ENCODE results near the gene CHAD.
"Not testable (repeated sequence)": the region's sequence is repeated elsewhere in the genome, so short reads cannot be mapped to it uniquely, and the experiment has no call there.

CHAD gene

DNA sequence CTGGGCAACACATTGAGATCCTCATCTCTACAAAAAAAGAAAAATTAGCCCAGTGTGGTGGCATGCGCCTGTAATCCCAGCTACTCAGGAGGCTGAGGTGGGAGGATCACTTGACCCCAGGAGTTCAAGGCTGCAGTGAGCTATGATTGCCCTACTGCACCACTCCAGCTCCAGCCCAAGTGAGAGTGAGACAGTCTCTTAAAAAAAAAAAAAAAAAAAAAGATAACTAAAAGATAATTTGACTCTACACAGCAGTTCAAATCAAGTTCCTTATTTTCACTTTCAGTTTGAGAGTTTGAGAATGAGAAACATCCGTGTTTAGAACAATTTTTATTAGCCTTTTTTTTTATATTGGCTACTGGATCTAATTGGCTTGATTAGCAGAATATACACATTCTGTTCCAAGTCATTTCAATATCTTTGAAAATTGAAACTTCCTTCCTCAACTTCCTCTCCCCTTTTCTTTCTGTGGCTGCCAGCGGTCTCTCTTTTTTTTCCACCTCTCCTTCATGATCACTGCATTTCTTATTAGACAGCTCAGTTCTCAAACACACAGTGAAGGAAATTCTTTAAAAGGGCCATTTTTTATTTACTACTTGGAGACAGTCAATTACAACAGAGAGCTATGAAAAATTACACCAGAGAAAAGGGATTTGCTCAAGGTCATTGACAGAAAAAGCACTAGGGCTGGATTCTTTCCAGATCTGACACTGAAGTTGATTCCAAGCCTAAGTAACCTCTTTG lies 47.2 kb downstream of the CHAD start:
- Histone ChIP-seq H3K36me3 (ENCODE audit: insufficient read depth, low read length) (no peaks in the 10 kb centered on the region), H3F3A (ENCODE audit: low read depth) (peaks cover 11% of the 10 kb centered on the region), H2AFZ (ENCODE audit: low read length) (peak overlapping the region; percentile 79), H4K20me1 (ENCODE audit: insufficient read depth, low read length, poor library complexity, severe bottlenecking) (no peaks in the 10 kb centered on the region), H3K9me2 (replicated peaks; ENCODE audit: low read depth, low read length) (no peaks in the 10 kb centered on the region), H3K27me3 (ENCODE audit: insufficient read depth, low read length, poor library complexity, severe bottlenecking) (no peaks in the 10 kb centered on the region), H3K4me2 (ENCODE audit: low read depth, low read length, poor library complexity, severe bottlenecking) (peak overlapping the region; percentile 75), H3K4me1 (ENCODE audit: insufficient read depth, low read length, poor library complexity, severe bottlenecking) (peaks cover 40% of the 10 kb centered on the region), H3K9me3 (ENCODE audit: insufficient read depth, low read depth, low read length) (no peaks in the 10 kb centered on the region), H3K79me2 (ENCODE audit: insufficient read depth, low read length) (peaks cover 14% of the 10 kb centered on the region), H3K4me3 (ENCODE audit: low read length, poor library complexity, severe bottlenecking) (peak overlapping the region; percentile 70), H3K9ac (ENCODE audit: low read depth, low read length, poor library complexity, severe bottlenecking) (peak overlapping the region; percentile 69)
- no peak for TF ChIP-seq EZH2phosphoT487 (IDR thresholded peaks at IDR 0.05; ENCODE audit: borderline replicate concordance)
- TF ChIP-seq, protein P1, sequence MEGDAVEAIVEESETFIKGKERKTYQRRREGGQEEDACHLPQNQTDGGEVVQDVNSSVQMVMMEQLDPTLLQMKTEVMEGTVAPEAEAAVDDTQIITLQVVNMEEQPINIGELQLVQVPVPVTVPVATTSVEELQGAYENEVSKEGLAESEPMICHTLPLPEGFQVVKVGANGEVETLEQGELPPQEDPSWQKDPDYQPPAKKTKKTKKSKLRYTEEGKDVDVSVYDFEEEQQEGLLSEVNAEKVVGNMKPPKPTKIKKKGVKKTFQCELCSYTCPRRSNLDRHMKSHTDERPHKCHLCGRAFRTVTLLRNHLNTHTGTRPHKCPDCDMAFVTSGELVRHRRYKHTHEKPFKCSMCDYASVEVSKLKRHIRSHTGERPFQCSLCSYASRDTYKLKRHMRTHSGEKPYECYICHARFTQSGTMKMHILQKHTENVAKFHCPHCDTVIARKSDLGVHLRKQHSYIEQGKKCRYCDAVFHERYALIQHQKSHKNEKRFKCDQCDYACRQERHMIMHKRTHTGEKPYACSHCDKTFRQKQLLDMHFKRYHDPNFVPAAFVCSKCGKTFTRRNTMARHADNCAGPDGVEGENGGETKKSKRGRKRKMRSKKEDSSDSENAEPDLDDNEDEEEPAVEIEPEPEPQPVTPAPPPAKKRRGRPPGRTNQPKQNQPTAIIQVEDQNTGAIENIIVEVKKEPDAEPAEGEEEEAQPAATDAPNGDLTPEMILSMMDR (conservative IDR thresholded peaks at IDR 0.05; ENCODE audit: low read length): no peak

DNA sequence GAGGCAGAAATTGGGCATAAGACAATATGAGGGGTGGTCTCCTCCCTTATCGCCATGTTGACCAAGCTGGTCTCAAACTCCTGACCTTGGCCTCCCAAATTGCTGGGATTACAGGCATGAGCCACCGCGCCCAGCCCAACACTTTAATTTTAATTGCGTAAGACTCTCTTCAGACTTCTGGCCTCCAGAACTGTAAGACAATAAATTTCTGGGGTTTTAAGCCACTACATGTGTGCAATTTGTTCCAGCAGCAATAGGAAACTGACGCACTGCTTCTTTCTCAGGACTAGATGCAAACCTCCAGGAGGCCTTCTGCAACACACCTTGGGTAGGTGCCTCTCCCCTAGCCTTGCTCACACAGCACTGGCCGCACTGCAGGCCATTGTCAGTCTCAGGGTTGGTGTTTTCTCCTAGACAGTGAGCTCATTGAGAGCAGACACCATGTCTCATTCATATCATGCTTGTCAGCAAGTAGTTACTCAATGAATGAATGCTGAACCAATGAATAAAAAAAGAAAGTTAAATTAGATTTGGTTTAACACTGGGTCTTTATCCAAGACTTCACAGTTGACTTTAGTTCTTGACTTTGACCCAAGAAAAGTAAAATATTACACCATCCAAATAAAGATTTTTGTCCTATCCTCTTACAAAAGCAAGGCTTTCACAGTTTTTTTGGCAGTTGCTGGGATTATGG lies 48.1 kb downstream of the CHAD start:
- H3K27me3 ChIP-seq (ENCODE audit: insufficient read depth, low read length, poor library complexity, severe bottlenecking): no peaks in the 10 kb centered on the region
- H3K79me2 ChIP-seq (ENCODE audit: insufficient read depth, low read length): peaks cover 11% of the 10 kb centered on the region
- H3K4me3 ChIP-seq (ENCODE audit: low read length, poor library complexity, severe bottlenecking): peak overlapping the region; percentile 70
- TF ChIP-seq, protein P1 (conservative IDR thresholded peaks at IDR 0.05; ENCODE audit: low read length): no peak
- no peak for TF ChIP-seq EZH2phosphoT487 (IDR thresholded peaks at IDR 0.05; ENCODE audit: borderline replicate concordance)
- no peaks in the 10 kb centered on the region for H4K20me1 ChIP-seq (ENCODE audit: insufficient read depth, low read length, poor library complexity, severe bottlenecking)
- H3K9me2 ChIP-seq (replicated peaks; ENCODE audit: low read depth, low read length): no peaks in the 10 kb centered on the region
- no peaks in the 10 kb centered on the region for H3K9me3 ChIP-seq (ENCODE audit: insufficient read depth, low read depth, low read length)
- peak overlapping the region; percentile 75 for H3K4me2 ChIP-seq (ENCODE audit: low read depth, low read length, poor library complexity, severe bottlenecking)
- peak overlapping the region; percentile 79; the same call in 1 of the 2 replicates for H2AFZ ChIP-seq (ENCODE audit: low read length)
- no peaks in the 10 kb centered on the region for H3K36me3 ChIP-seq (ENCODE audit: insufficient read depth, low read length)
- H3K9ac ChIP-seq (ENCODE audit: low read depth, low read length, poor library complexity, severe bottlenecking): peak overlapping the region; percentile 69
- peaks cover 11% of the 10 kb centered on the region for H3F3A ChIP-seq (ENCODE audit: low read depth)
- peaks cover 38% of the 10 kb centered on the region for H3K4me1 ChIP-seq (ENCODE audit: insufficient read depth, low read length, poor library complexity, severe bottlenecking)

DNA sequence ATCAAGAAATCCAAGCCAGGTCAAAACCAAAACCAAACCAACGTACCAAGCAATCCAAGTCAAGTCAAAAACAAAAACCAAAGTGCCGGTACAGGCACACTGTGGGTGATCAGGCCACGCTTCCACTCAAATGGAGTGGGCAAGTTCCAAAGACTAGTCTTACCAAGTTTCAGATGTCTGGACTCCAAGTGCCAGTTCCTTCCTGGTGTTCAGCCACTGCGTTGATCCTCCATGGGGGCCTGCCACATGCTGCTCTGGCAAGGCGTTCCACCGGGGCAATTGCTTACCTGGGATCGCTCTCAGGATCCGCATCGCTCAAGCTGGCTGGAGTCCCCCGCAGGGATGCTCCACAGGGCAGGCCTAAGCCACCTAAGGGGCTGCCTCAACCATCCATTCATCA lies 49.1 kb downstream of the CHAD start:
- peaks cover 28% of the 10 kb centered on the region for H3K4me1 ChIP-seq (ENCODE audit: insufficient read depth, low read length, poor library complexity, severe bottlenecking)
- H3K36me3 ChIP-seq (ENCODE audit: insufficient read depth, low read length); H3K9me3 ChIP-seq (ENCODE audit: insufficient read depth, low read depth, low read length); H2AFZ ChIP-seq (ENCODE audit: low read length); H3K9ac ChIP-seq (ENCODE audit: low read depth, low read length, poor library complexity, severe bottlenecking); H3K27me3 ChIP-seq (ENCODE audit: insufficient read depth, low read length, poor library complexity, severe bottlenecking); H3K4me3 ChIP-seq (ENCODE audit: low read length, poor library complexity, severe bottlenecking); H3K79me2 ChIP-seq (ENCODE audit: insufficient read depth, low read length); H4K20me1 ChIP-seq (ENCODE audit: insufficient read depth, low read length, poor library complexity, severe bottlenecking); H3K9me2 ChIP-seq (replicated peaks; ENCODE audit: low read depth, low read length); H3K4me2 ChIP-seq (ENCODE audit: low read depth, low read length, poor library complexity, severe bottlenecking): not testable (repeated sequence)
- H3F3A ChIP-seq (ENCODE audit: low read depth): peaks cover 11% of the 10 kb centered on the region
